HG03108 (cell line): ENCODE measurements around the gene KCNJ11.
A peak's percentile ranks its signal among the peaks of the same experiment; 100 is the strongest.

Experiments used
- ATAC-seq: cut with Tn5 transposase; IDR thresholded peaks from one replicate; pipeline ENCODE4 v1.9.1; 2021; ENCODE audit warnings: moderate library complexity; ENCODE audit not compliant: unreplicated experiment

The KCNJ11 gene

DNA sequence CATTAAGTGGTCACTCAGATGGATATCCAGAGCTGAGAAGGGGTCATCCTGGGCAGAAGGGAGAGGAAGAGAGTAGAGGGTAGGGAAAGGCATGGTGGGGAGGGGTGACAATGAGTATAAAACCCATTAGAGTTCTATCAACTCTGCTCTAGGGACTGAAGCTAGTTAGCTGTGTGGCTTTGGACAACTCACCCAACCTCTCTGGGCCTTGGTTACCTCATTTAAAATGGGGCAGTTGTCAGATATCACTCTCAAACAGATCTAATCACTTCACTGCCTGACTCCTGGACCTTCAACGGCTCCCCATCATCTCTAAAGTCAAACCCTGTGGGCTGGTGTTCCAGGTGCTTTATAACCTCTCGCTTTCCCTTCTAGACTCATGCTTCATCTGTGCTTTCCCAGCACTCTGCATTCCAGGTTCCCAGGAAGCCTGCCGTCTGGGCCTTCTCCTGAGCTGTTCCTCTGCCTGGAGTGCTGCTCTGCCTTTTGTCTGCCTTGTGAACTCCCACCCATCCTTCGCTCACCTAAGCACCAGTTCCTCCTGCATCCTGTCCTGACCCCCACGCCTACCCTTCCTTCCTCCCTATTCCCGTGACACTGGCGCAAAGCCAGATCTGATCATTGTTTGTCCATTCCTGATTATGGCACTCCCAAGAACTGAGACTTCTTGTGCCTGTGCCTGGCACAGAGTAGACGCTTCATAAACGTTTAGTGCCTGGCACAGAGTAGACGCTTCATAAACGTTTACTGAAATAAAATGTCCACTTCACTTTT is 22.3 kb upstream of the KCNJ11 start:
- ATAC-seq, result no peak

GRCh38 chr11:17408641-17409040 is 20.2 kb upstream of the KCNJ11 start:
- no peak for ATAC-seq

GRCh38 chr11:17408026-17408425 is 19.6 kb upstream of the KCNJ11 start:
- no peak for ATAC-seq

GRCh38 chr11:17407575-17407974 is 19.1 kb upstream of the KCNJ11 start:
- ATAC-seq, result no peak

DNA sequence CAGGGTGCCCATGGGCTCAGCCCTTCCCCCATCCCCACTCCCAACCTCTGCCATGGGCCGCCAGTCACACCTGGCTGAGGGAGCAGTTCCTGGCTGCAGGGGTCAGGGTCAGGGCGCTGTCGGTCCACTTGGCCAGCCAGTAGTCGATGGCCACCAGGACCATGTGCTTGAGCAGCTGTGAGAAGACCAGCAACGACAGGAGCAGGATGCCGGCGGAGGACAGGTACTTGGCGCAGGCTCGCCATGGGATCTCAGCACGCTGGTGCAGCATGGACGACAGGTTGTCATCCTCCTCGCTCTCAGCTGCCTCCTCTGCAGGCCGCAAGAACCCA is 18.3 kb upstream of the KCNJ11 start:
- no peak for ATAC-seq

- no peak for ATAC-seq
These were observed 17.8 kb upstream of the KCNJ11 start for GRCh38 chr11:17406082-17406817.

GRCh38 chr11:17405232-17406005 is 17.0 kb upstream of the KCNJ11 start:
- peak; percentile 46 for ATAC-seq

DNA sequence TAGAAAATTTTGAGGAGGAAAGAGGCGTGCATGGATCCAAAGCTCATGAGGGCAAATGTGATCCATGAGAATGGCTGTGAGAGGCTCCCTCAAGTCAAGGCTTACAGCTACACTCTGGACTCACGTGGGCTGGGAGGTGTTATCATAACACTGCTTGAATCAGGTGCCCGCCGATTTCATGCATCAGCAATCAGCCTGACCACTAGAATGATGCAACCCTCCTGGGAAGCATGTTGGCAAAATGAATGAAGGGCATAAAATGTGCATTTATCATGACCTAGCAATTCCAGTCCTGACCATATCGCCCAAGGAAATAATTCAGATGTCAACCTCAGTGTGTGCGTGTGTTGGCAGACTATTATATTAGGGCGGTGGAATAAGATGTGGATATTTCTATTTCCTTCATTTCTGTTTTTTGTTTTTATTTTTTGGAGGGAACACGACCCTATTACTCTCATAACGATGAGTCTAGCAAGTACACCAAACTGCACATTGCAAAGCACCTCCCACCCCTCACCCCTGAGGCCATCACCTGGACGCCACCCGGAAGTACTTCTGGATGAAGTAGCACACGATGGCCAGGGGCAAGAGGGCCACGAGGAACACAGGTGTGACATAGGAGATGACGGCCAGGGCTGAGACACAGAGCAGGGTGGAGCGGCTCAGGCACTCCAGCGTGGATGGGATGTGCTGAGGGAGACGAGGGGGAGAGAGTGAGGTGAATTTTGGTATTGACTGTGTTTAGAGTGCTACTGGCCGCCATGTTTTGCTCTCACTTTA is 15.7 kb upstream of the KCNJ11 start:
- ATAC-seq, result no peak

GRCh38 chr11:17402486-17402885 is 14.0 kb upstream of the KCNJ11 start:
- no peak for ATAC-seq

DNA sequence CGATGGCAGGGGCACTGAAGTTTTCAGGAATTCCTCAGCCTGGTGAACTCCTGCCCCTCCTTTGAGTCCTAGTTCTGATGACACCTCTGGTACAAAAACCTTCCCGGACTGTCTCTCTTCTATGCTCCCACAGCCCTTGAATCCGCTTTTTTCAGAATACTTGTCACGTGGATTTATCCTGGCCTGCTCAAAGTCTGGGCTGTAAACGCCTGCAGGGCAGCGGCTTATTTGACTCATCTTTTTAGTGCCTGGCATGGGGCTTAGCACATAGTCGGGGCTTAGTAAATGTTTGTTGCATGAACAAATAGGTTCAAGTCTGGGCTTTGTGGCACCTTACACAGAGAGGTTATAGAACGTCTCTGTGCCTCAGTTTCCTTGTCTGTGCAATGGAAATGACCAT is 13.4 kb upstream of the KCNJ11 start:
- no peak for ATAC-seq

DNA sequence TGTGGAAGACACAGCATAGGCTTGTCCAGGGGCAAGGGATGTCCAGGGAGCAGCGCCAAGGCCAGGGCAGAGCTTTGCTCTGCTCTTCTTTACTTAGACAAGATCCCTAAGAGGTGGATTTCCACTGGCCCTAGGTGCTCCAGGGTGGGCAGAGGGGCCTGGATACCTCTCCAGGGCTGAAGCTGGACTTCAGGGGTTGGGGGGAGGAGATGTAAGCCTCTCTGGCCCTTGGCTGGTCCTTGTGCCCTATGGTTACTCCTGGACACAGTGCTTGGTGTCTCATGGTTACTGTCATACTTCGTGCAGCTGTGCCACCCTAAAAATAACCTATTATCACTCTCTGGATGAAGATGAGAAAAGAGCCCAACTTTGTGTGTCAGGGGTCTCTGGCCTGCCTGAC is 12.9 kb upstream of the KCNJ11 start:
- ATAC-seq, result no peak

DNA sequence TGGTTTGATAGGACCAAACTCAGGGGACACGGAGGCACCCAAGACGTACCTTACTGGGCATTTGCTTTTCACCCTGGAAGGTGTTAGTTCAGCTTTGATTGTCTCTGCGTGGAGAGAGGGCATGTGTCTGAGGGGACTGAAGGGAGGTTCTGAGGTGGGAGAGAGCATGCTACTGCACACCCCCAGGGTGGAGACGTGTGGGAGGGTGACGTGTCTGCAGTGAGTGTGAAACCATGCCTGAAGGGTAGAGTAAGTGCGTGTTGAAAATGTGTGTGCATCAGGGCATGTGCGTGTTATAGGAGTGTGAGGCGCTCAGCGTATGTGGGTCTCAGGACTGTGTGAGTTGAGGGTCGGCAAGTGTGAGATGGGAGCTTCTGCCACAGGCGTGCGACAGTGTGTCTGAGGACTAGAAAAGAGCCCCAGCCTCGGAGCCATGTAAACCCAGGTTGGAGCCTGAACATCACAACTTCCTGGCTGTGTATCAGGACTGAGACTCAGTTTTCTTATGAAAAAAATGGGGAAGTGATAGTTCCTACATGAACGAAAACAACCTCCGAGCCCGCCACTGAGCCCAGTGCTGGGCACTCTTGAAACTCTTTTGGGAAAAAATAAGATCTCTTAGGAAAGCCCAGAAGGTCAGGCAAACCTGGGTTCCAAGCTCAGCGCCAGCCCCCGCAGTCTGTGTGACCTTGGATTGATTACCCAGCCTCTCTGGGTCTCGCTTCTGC is 11.8 kb upstream of the KCNJ11 start:
- ATAC-seq, result no peak

DNA sequence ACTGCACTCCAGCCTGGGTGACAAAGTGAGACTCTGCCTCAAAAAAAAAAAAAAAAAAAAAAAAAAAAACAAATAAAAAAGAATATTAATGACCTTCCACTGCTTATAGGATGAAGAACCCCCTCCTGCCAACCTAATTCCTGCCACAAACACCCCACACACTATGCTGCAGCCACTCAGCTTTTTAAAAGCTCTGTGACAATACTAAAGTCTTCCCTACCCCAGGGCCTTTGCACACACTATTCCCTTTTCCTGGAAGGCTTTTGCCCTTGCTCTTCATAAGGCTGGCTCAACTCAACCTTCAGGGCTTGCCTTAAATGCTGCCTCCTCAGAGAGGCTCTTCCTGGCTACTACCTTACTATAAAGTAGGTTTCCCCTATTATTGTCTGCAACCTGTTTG is 10.8 kb upstream of the KCNJ11 start:
- ATAC-seq, result no peak

- no peak for ATAC-seq
These were observed 9.0 kb upstream of the KCNJ11 start for GRCh38 chr11:17397311-17398002.

GRCh38 chr11:17396598-17397310 is 8.3 kb upstream of the KCNJ11 start:
- ATAC-seq, result no peak

- ATAC-seq, result no peak
These were observed 7.5 kb upstream of the KCNJ11 start for GRCh38 chr11:17395978-17396377.

- no peak for ATAC-seq
These were observed 7.1 kb upstream of the KCNJ11 start for GRCh38 chr11:17395554-17395961.

GRCh38 chr11:17394743-17395390 is 6.4 kb upstream of the KCNJ11 start:
- ATAC-seq, result no peak

DNA sequence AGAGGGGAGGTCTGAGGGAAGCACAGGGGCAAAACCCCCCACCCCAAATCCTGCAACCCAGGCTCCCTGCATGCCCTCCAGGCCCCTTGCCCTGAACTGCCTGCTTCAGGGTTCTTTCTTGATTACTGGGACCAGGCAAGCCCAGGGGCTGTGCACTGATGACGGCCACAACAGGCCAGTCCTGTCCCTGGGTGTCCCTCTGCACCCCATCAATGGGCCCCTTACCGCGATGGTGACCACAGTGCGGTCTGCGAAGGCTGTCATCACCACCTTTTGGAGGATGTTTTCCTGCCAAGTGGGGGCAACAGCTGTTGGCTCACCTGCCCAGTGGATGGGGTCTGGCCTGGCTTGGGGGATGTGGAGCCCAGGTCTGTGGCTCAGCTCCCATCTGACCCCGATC is 5.0 kb upstream of the KCNJ11 start:
- ATAC-seq, result no peak
